SU-DHL-6 (cell line): ENCODE measurements around the gene DIS3L.

ENCODE experiments used
- H2AFZ ChIP-seq: fragments of 200-600 bp; sonication (generic); 2 replicates; pipeline ENCODE4 v1.6.1; 2014; ENCODE audit warnings: low read depth, mild to moderate bottlenecking, moderate library complexity, mixed read lengths, antibody characterized with exemption, low read length; ENCODE audit not compliant: severe bottlenecking
- H3F3A ChIP-seq: fragments of 200-600 bp; shearing (Covaris generic); 2 replicates; pipeline ENCODE4 v1.6.0; 2016; ENCODE audit warnings: antibody characterized with exemption, mild to moderate bottlenecking; ENCODE audit not compliant: insufficient read depth
- H3K27ac ChIP-seq: fragments of 200-600 bp; sonication (generic); 2 replicates; pipeline ENCODE4 v1.5.1; 2016; ENCODE audit warnings: low read depth, mild to moderate bottlenecking, low read length, moderate library complexity, mixed read lengths
- H3K27me3 ChIP-seq: fragments of 200-600 bp; sonication (generic), shearing (Covaris generic); 2 replicates; pipeline ENCODE4 v1.6.0; 2014; ENCODE audit warnings: mild to moderate bottlenecking, low read length
- H3K36me3 ChIP-seq: fragments of 200-600 bp; sonication (generic); 2 replicates; pipeline ENCODE4 v1.6.1; 2014; ENCODE audit warnings: mild to moderate bottlenecking, low read length, mixed read lengths
- H3K4me2 ChIP-seq: fragments of 300-600, 200-600 bp; shearing (Covaris generic), sonication (generic); 2 replicates; pipeline ENCODE4 v1.6.0; 2014; ENCODE audit warnings: low read length, low read depth, mild to moderate bottlenecking; ENCODE audit not compliant: poor library complexity, severe bottlenecking
- H3K4me3 ChIP-seq: fragments of 200-600 bp; sonication (generic); 2 replicates; pipeline ENCODE4 v1.5.1; 2014; ENCODE audit warnings: antibody characterized with exemption, low read length, mild to moderate bottlenecking, mixed read lengths; ENCODE audit not compliant: insufficient read depth, poor library complexity, severe bottlenecking
- H3K79me2 ChIP-seq: fragments of 200-600 bp; sonication (generic); 2 replicates; pipeline ENCODE4 v1.6.1; 2014; ENCODE audit warnings: mild to moderate bottlenecking, low read length, moderate library complexity; ENCODE audit not compliant: insufficient read depth
- H3K9ac ChIP-seq: fragments of 200-600 bp; sonication (generic); 2 replicates; pipeline ENCODE4 v1.7.0; 2014; ENCODE audit warnings: mild to moderate bottlenecking, low read length
- H3K9me2 ChIP-seq: fragments of 200-600 bp; sonication (generic); replicated peaks from 2 replicates; pipeline ENCODE4 v1.6.1; 2014; ENCODE audit warnings: low read length; ENCODE audit not compliant: insufficient read depth
- H3K9me3 ChIP-seq: fragments of 200-600 bp; sonication (generic); 2 replicates; pipeline ENCODE4 v1.6.1; 2014; ENCODE audit warnings: low read length, mixed read lengths; ENCODE audit not compliant: insufficient read depth
- H4K20me1 ChIP-seq: fragments of 200-600 bp; sonication (generic); 2 replicates; pipeline ENCODE4 v1.6.1; 2014; ENCODE audit warnings: low read depth, mild to moderate bottlenecking, antibody characterized with exemption, low read length, moderate library complexity, mixed read lengths
- EZH2phosphoT487 ChIP-seq: fragments of 200-600 bp; sonication (generic), shearing (Covaris generic); conservative IDR thresholded peaks from 2 replicates; pipeline ENCODE4 v1.6.1; 2018; ENCODE audit warnings: mild to moderate bottlenecking, antibody characterized with exemption, low read length, moderate library complexity, mixed read lengths
- TF ChIP-seq, protein P1 (sequence below): fragments of 200-600 bp; sonication (generic); IDR thresholded peaks from one replicate; pipeline ENCODE4 v1.5.1; 2017; ENCODE audit warnings: antibody characterized with exemption, mild to moderate bottlenecking, low read length, moderate library complexity; ENCODE audit not compliant: insufficient read depth, poor library complexity, severe bottlenecking

Gene DIS3L

GRCh38 chr15:66269326-66270090, 23.9 kb upstream of the DIS3L start:
- no peak overlapping the region for H3K27ac ChIP-seq
- H3K9me2 ChIP-seq, result no peaks in the 10 kb centered on the region
- no peaks in the 10 kb centered on the region for H4K20me1 ChIP-seq
- H3K36me3 ChIP-seq, result no peaks in the 10 kb centered on the region
- TF ChIP-seq, protein P1, sequence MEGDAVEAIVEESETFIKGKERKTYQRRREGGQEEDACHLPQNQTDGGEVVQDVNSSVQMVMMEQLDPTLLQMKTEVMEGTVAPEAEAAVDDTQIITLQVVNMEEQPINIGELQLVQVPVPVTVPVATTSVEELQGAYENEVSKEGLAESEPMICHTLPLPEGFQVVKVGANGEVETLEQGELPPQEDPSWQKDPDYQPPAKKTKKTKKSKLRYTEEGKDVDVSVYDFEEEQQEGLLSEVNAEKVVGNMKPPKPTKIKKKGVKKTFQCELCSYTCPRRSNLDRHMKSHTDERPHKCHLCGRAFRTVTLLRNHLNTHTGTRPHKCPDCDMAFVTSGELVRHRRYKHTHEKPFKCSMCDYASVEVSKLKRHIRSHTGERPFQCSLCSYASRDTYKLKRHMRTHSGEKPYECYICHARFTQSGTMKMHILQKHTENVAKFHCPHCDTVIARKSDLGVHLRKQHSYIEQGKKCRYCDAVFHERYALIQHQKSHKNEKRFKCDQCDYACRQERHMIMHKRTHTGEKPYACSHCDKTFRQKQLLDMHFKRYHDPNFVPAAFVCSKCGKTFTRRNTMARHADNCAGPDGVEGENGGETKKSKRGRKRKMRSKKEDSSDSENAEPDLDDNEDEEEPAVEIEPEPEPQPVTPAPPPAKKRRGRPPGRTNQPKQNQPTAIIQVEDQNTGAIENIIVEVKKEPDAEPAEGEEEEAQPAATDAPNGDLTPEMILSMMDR, result no peak
- no peak for TF ChIP-seq EZH2phosphoT487
- no peaks in the 10 kb centered on the region for H3F3A ChIP-seq
- H3K4me3 ChIP-seq, result no peak overlapping the region
- H3K4me2 ChIP-seq, result no peak overlapping the region
- H3K9me3 ChIP-seq, result no peaks in the 10 kb centered on the region
- no peaks in the 10 kb centered on the region for H3K27me3 ChIP-seq
- H3K79me2 ChIP-seq, result no peaks in the 10 kb centered on the region
- H2AFZ ChIP-seq, result no peak overlapping the region
- no peak overlapping the region for H3K9ac ChIP-seq

DNA sequence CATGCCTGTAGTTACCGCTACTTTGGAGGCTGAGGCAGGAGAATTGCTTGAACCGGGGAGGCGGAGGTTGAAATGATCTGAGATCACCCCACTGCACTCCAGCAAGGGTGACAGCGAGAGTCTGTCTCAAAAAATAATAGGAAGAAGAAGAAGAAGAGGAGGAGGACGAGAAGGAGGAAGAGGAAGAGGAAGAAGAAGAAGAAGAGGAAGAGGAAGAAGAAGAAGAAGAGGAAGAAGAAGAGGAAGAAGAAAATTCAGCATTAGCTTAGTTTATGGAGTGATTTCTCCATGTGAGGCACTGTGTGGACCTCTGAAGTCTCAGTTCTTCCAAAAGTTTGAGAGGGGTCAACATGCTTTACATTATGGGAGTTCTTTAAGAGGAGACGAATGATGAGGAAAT, 22.4 kb upstream of the DIS3L start:
- H3K27ac ChIP-seq, result no peak overlapping the region
- H3K36me3 ChIP-seq, result no peaks in the 10 kb centered on the region
- H2AFZ ChIP-seq, result no peak overlapping the region
- H3K9ac ChIP-seq, result no peak overlapping the region
- no peaks in the 10 kb centered on the region for H3K27me3 ChIP-seq
- no peaks in the 10 kb centered on the region for H3K9me2 ChIP-seq
- no peaks in the 10 kb centered on the region for H3K79me2 ChIP-seq
- H4K20me1 ChIP-seq, result no peaks in the 10 kb centered on the region
- H3K9me3 ChIP-seq, result peaks cover 4% of the 10 kb centered on the region; the same call in 1 of the 2 replicates
- H3K4me2 ChIP-seq, result peak overlapping the region; percentile 6
- no peaks in the 10 kb centered on the region for H3F3A ChIP-seq
- TF ChIP-seq EZH2phosphoT487, result no peak
- TF ChIP-seq, protein P1, result no peak
- H3K4me3 ChIP-seq, result no peak overlapping the region

DNA sequence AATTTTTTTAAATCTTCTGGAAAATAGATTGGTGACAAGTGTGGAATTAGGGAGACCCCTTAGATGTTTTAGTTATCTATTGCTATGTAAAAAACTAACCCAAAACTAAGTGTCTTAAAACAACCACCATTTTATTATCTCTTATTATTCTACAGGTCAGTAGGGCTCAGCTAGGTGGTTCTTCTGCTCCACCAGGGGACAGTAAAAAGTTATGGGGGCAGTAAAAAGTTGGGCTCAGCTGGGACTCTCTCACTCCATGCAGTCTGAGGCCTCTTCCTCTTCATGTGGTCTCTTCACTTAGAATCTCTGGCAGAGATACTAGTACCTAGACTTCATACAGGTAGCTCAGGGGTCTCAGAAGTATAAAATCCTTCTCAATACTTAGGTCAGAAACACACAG, 18.0 kb upstream of the DIS3L start:
- no peak overlapping the region for H3K4me2 ChIP-seq
- no peak overlapping the region for H2AFZ ChIP-seq
- H3K9me2 ChIP-seq, result no peaks in the 10 kb centered on the region
- peaks cover 4% of the 10 kb centered on the region; the same call in 1 of the 2 replicates for H3K9me3 ChIP-seq
- no peak for TF ChIP-seq EZH2phosphoT487
- TF ChIP-seq, protein P1, result no peak
- H3K27ac ChIP-seq, result no peak overlapping the region
- no peak overlapping the region for H3K9ac ChIP-seq
- no peak overlapping the region for H3K4me3 ChIP-seq
- H3K27me3 ChIP-seq, result no peaks in the 10 kb centered on the region
- H4K20me1 ChIP-seq, result no peaks in the 10 kb centered on the region
- no peaks in the 10 kb centered on the region for H3K79me2 ChIP-seq
- no peaks in the 10 kb centered on the region for H3K36me3 ChIP-seq
- no peaks in the 10 kb centered on the region for H3F3A ChIP-seq
